Activated CD4-positive, CD25-positive, alpha-beta regulatory T cell treated with anti-CD3 and anti-CD28 coated beads, Interleukin-2, amount 50 U/mL, for 16 hours (primary cell): ENCODE results near the gene DDX53.

Experiments
- DNase-seq: peaks from one replicate; pipeline ENCODE4 v3.0.0-alpha.2; 2020; ENCODE audit warnings: low read depth, low spot score

DDX53 gene

GRCh38 chrX:23048806-23049573, 49.2 kb downstream of the DDX53 start:
- no peak for DNase-seq

GRCh38 chrX:23052324-23052723, 52.6 kb downstream of the DDX53 start:
- no peak for DNase-seq
